Femur (tissue), 1 donor: ENCODE measurements around the gene SETD7.
A peak's percentile ranks its signal among the peaks of the same experiment; 100 is the strongest.

Experiments
- DNase-seq: peaks from one replicate; pipeline ENCODE4 v3.0.0-alpha.2; 2017

SETD7 gene

GRCh38 chr4:139556071-139556723, at the start of gene SETD7:
Gene SETD7 (minus strand): TSS chr4:139556219. CDS start chr4:139556137, 82 bp downstream.
- peak; percentile 90 for DNase-seq

- no peak for DNase-seq
These were observed 49.5 kb upstream of the SETD7 start for GRCh38 chr4:139605516-139605915.

- DNase-seq: no peak
These were observed 47.8 kb upstream of the SETD7 start for GRCh38 chr4:139603576-139604410.

GRCh38 chr4:139602776-139603360, 46.8 kb upstream of the SETD7 start:
- DNase-seq: no peak

- no peak for DNase-seq
These were observed 44.6 kb upstream of the SETD7 start for GRCh38 chr4:139600662-139601061.

- no peak for DNase-seq
These were observed 43.8 kb upstream of the SETD7 start for GRCh38 chr4:139599594-139600374.

- no peak for DNase-seq
These were observed 43.1 kb upstream of the SETD7 start for GRCh38 chr4:139599076-139599475.

GRCh38 chr4:139596684-139597279, 40.8 kb upstream of the SETD7 start:
- DNase-seq: no peak

- DNase-seq: no peak
These were observed 40.1 kb upstream of the SETD7 start for GRCh38 chr4:139596034-139596683.

- no peak for DNase-seq
These were observed 38.7 kb upstream of the SETD7 start for GRCh38 chr4:139594591-139595185.

GRCh38 chr4:139593091-139593564, 37.1 kb upstream of the SETD7 start:
- peak; percentile 24 for DNase-seq

GRCh38 chr4:139589336-139590018, 33.5 kb upstream of the SETD7 start:
- no peak for DNase-seq

- DNase-seq: no peak
These were observed 31.4 kb upstream of the SETD7 start for GRCh38 chr4:139587446-139587845.

- no peak for DNase-seq
These were observed 29.5 kb upstream of the SETD7 start for GRCh38 chr4:139585473-139585872.

- DNase-seq: no peak
These were observed 28.8 kb upstream of the SETD7 start for GRCh38 chr4:139584784-139585183.

- no peak for DNase-seq
These were observed 28.0 kb upstream of the SETD7 start for GRCh38 chr4:139584013-139584412.

- no peak for DNase-seq
These were observed 26.0 kb upstream of the SETD7 start for GRCh38 chr4:139582044-139582443.

GRCh38 chr4:139581096-139581495, 25.1 kb upstream of the SETD7 start:
- no peak for DNase-seq

- DNase-seq: peak; percentile 61
These were observed 20.2 kb upstream of the SETD7 start for GRCh38 chr4:139576219-139576618.

- no peak for DNase-seq
These were observed 19.1 kb upstream of the SETD7 start for GRCh38 chr4:139575072-139575471.

GRCh38 chr4:139574641-139575040, 18.6 kb upstream of the SETD7 start:
- no peak for DNase-seq
